D721Med (cell line): Measurements from ENCODE around the gene STAU1.
"Not testable (repeated sequence)": the region's sequence is repeated elsewhere in the genome, so short reads cannot be mapped to it uniquely, and the experiment has no call there.

Source experiments
- DNase-seq: peaks from one replicate; pipeline ENCODE4 v3.0.0; 2011; ENCODE audit warnings: low spot score; ENCODE audit not compliant: insufficient read length
- FAIRE-seq: peaks from 2 replicates; lab custom pipeline; 2011; peaks lifted over from hg19 to GRCh38; lab: Jason Lieb, UNC
- CTCF ChIP-seq: IDR thresholded peaks from 2 replicates; pipeline ENCODE4 v1.5.1; 2012; ENCODE audit warnings: mild to moderate bottlenecking, control low read depth; ENCODE audit not compliant: insufficient read depth; ENCODE audit errors: missing control alignments

The STAU1 gene

GRCh38 chr20:49185071-49185761 is 2.9 kb downstream of the STAU1 start:
- TF ChIP-seq CTCF, result no peak
- DNase-seq (no peak), FAIRE-seq (no peak)

GRCh38 chr20:49184691-49185070 is 3.5 kb downstream of the STAU1 start:
- DNase-seq (no peak), FAIRE-seq (no peak)
- TF ChIP-seq CTCF, result no peak

- DNase-seq, FAIRE-seq: not testable (repeated sequence)
Observed at GRCh38 chr20:49184084-49184501, 4.0 kb downstream of the STAU1 start.

- DNase-seq, result no peak
- FAIRE-seq, result no peak
- TF ChIP-seq CTCF, result no peak
Observed at GRCh38 chr20:49183444-49183843, 4.7 kb downstream of the STAU1 start.

GRCh38 chr20:49181265-49181877 is 6.8 kb downstream of the STAU1 start:
- no peak for TF ChIP-seq CTCF

GRCh38 chr20:49179368-49180277 is 8.5 kb downstream of the STAU1 start:
- FAIRE-seq (no peak), DNase-seq (no peak)
- no peak for TF ChIP-seq CTCF

More at GRCh38 chr20:49181265-49181877, 6.8 kb downstream of the STAU1 start:
- DNase-seq, result no peak
- FAIRE-seq, result no peak

GRCh38 chr20:49174183-49174582 is 14.0 kb downstream of the STAU1 start:
- DNase-seq, result no peak
- no peak for TF ChIP-seq CTCF
- FAIRE-seq, result no peak
